GM19397 (cell line): Measurements from ENCODE around the gene MORC1.

Experiments
- ATAC-seq: cut with Tn5 transposase; IDR thresholded peaks from one replicate; pipeline ENCODE4 v1.9.1; 2021; ENCODE audit warnings: mild to moderate bottlenecking, moderate library complexity; ENCODE audit not compliant: unreplicated experiment

MORC1 gene

DNA sequence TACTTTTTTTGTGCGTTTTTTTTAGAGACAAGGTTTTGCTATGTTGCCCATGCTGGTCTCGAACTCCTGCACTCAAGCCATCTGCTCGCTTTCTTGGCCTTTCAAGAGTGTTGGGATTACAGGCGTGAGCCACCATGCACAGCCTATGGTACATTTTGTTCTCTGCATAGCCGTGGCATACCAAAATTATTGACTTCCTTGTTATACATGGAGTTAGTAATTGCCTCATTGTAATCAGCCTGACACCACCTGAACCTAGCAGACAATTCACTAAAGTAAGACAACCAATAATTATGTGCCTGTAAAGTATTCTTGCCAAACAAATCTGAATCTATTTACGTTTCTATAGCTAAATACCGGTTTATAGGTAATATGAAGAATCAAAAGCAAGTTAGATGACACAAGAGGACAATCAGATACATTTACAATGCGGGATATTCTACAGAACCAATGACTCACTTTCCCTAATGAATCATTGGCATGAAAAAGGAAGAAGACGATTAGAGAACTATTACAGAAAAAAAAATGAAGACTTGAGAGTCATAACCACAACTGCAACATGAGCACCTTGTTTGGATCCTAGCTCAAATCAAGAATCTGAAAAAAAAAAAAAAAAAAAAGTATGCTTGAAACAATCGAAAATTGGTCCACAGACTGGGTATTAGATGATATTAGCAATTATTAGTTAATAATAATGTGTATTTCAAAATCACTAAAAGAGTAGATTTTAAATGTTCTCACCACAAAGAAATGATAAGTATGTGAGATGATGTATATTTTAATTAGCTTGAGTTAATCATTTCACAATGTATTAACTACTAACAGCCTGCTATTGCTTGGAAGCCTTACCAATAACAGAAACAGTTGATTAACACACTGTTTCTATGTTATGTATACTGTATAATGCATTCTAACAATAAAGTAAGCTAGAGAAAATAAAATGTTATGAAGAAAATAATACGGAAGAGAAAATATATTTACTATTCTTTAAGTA lies 171.3 kb downstream of the MORC1 start:
- no peak for ATAC-seq

DNA sequence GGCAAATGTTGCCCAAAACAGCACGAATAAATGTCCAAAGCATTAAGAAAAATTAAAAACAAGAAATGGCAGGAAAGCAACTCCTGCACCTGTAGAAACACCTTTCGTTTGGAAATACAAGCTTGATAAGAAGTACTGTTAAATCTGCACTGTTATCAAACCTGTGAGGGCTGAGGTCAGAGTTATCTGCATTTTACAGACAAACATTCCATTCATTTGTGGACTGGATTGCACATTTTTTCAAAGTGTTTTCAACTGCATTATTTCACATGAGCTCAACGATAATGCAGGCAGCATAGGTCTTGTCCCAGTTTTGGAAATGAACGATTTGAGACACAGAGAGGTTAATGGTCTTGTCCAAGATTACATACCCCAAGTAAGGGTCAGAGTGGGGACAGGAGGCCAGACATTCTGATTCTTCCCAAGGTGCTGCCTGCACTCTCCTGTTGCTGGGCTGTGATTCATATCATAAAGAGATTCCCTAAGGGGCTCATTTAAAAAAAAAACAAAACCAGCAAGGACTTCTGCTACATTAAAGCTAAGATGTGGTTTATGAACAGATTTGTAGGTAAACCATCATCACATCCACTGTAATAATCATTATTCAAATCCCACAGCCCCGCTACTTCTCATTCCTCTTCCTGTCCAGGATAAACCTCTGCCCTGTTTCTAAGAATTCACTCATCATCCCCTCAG lies 177.2 kb downstream of the MORC1 start:
- ATAC-seq = no peak

DNA sequence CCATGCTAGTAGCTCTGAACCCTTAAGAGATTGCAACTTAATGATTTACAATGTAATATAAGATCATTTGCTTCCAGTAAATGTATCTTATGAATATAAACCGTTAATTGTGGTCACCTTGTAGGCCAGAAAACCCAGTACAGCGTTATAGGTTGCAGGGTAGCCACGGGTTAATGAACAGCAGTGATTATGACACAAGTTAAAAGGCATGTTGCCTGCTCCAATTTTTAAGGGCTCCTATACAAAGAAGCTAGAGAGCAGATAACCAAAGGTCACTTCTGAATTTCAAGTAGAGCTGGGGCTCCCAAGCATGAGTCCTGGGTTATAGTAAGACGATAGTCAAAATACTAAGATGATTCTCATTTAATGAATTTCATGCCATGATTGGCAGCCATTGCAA lies 177.8 kb downstream of the MORC1 start:
- ATAC-seq = no peak

DNA sequence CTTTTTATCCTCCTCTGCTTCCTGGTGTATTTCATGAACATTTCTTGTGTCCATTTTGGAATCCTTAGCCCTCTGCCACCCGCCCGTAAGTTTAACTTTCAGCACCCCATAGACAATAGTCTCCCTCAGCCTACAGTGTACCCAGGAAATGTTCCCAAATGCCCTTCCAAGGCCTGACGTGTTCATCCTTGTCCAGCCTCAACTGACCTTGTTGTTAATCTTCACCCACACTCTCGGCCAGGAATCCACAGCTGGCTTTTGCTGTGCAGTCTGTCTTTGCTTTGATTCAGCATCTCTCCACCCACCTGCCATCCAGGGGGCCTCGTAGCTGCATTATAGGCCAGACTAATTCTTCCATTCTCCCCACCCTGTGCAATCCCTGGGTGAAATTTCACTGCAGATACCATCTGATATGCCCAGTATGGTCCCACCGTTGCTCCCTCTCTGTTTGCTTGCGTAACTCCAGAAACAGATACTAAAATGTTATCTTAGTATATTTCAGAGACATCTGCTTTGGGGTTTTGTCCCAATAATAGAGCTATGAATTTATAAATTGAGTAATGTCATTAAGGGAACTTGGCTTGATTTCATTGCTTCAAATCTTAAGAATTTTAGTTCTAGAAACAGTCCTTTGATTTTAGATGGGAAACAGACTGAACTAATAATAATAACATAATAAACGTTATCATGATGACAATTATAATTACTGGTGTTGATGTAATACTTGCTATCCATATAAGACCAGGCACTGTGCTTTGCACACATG lies 180.8 kb downstream of the MORC1 start:
- no peak for ATAC-seq

DNA sequence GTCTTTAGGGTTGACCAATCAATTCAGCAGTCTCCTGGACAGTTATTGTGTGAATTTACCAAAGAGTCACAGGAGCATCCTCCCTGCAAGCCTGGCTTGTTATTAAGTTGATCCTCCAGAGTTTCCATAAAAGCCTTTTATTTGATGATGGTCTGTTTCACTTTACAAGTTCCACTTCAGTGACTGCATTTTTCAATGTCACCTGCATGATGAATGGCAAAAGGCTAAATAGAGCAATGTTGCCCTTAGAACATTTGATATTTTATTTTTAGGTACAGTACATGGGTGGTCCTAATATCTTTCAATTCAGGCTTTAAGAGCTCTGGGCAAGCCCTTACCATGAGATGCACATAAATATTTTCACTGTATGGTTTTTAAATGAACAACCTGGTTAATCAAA lies 186.9 kb downstream of the MORC1 start:
- ATAC-seq = no peak

DNA sequence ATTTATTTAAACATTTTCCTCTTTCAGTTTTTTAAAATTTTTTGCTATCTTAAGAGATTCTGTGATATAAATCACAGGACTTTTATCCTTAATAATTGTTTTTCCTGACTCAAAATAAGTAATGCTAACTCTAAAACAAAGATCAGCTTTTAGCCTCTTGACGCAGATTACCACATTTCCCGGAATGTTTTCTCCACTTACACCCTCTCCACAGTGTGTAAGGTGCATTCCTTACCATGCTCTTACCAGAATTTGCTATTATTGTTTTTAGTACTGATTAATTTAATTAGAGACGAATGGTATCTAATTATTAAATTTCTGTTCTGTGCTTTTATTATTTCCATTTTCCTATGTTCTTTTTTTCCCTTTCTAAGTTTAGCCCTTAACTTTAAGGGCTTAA lies 199.1 kb downstream of the MORC1 start:
- ATAC-seq = no peak

DNA sequence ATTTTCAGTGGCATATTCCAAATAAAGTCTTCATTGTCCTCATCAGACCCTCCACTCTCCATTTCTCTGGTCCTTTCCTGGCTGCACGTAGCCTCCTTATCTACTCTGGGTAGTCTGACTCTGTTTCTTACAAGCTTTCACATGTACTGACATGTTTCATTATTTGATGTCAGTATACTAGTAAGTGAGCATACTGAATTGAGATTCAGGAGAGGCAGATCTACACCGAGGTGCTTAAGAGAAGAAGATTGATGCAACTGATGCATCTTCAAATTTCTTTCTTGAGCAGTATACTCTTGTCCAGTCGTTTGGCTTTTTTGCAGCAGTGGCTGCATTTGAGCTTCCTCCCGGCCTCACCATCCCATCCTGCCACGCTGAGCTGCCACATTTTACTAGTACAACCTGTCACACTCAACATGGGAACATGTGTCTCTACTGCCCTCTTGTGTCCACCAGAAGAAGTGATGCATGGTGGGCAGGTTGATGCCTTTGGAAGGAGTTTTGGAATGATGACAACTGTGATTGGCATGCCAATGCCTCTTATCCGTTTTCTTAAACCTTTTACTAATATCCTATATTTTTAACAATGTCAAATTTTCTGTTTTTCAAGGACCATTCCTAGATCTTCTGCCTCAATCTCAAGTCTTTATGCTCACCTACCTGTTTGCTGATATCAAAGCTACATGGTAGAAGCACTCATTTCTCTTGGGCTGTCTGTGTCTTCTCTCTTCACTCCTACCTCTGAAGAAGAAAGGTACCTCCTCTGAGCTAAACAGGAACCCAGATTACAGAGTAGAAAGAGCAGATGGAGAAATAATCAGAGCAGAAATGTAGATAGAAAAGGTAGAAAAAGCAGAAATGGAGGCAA lies 202.9 kb downstream of the MORC1 start:
- peak; percentile 94 for ATAC-seq

DNA sequence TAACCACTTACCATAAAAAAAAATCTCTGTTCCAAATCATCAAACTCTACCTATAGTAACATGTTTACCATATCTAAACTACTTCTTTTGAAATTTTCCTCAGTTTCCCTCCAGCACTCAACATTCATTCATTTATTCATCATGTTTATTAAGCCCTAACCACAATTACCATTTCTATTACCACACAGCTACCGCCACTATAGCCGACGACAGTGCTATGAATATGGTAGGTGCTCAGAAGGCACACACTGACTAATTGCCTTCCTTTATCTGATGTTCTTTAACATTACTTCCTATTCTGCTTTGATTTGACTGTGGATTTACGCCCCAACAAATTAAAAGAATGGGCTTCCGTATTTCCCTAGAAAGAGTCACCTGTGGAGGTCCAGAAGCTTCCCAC lies 208.1 kb downstream of the MORC1 start:
- ATAC-seq = no peak
